Effector CD4-positive, alpha-beta T cell (primary cell): ENCODE data around the gene ZFAND2A.
A peak's percentile ranks its signal among the peaks of the same experiment; 100 is the strongest.
"Not testable (repeated sequence)": the region's sequence is repeated elsewhere in the genome, so short reads cannot be mapped to it uniquely, and the experiment has no call there.

ENCODE experiments used
- DNase-seq: peaks from one replicate; pipeline ENCODE4 v3.0.0-alpha.2; 2020

ZFAND2A gene

DNA sequence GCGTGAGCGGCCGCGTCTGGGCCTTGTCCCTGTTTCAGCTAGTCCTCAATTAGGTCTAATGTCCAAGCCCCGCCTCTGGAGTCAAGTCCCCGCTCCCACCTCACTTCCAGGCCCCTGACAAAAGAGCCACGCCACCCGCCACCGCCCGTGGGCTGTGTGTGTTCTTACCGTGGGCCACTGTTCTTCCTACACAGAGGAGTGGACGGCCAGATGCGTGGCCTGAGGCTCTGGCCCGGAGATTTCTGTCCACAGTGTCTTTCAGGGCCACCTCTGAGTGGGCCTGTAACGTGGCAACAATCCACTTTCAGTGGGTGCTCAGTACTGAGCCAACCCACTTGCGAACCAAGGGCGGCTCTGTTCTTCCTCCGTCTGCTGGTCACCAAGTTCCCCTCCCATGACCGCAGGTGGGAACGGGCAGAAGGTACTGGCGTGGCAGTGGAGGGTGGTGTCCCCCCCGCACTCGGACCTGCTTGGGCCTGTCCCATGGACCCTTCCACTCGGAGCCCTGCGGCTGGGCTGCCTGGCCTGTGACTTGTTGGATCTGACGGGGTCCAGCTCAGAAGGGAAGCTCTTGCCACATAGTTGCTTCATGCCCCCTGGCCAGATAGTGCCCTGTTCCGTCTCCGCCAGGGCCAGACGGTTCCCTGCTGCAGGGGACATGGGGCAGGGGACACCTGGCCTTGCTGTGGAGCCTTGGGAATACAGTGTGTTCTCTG lies 15.0 kb upstream of the ZFAND2A start:
- DNase-seq = no peak

DNA sequence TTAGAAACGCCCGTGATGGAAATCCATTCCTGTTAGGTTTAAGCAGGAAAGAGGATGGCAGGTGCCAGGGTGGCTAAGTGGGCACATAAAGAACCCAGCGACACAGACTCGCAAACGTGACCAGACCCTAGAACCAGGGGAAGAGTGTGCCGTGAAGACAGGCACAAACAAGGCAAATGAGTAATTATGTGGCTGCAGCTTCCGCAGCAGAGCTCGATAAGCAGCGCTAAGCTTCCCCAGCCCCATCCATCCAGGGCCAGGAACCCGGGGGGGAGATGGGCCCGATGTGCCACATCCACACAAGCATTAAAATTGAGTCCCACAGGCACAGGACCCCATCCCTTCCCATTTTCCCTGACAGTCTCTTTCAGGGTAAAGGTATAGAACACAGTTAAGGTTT lies 14.0 kb upstream of the ZFAND2A start:
- DNase-seq = no peak

DNA sequence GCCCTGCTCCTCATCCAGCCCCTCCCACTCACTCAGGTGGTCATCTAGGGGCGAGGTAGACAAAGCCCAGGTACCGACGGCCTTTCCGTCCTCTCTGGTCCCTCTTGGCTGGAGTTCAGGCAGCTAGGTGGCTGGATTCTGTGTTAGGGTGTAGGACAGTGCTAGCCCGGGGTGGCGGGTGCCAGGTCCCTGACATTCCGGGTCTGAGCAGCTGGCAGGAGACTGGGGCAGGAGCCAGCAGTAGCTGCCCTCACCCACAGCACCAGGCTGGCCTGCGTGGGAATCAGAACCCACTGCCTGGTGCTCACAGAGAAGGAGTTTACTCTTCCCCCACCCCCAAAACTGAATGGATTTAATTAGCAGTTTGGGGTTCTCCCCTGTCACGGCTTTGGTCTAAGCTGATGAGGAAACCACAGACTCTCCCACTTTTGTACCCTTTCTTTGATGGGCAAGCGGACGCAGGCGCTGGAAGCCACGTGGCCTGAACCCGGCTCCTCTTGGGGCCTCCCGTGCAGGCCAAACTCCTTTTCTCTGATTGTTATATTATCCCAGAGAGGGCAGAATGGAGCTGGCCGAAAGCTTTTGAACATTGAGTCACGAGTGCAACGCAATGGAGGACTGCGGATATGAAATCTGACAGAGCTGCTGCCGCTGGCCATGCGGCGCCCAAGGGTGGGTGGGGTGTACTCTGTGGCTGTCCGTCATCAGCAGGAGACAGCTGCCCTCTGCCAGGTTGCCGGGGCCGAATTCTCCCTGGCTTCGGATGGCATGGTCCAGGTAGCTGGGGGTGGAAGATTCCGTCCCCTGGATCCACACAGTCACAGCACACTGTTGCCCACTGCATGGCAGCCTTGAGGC lies 12.9 kb upstream of the ZFAND2A start:
- DNase-seq = no peak

DNA sequence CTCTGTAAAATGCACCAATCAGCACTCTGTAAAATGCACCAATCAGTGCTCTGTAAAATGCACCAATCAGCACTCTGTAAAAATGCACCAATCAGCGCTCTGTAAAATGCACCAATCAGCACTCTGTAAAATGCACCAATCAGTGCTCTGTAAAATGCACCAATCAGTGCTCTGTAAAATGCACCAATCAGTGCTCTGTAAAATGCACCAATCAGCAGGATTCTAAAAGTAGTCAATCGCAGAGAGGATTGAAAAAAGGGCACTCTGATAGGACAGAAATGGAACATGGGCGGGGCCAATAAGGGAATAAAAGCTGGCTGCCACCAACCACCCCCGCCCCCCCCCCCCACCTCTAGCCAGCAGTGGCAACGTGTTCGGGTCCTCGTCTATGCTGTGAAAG lies 11.5 kb upstream of the ZFAND2A start:
- DNase-seq = not testable (repeated sequence)

DNA sequence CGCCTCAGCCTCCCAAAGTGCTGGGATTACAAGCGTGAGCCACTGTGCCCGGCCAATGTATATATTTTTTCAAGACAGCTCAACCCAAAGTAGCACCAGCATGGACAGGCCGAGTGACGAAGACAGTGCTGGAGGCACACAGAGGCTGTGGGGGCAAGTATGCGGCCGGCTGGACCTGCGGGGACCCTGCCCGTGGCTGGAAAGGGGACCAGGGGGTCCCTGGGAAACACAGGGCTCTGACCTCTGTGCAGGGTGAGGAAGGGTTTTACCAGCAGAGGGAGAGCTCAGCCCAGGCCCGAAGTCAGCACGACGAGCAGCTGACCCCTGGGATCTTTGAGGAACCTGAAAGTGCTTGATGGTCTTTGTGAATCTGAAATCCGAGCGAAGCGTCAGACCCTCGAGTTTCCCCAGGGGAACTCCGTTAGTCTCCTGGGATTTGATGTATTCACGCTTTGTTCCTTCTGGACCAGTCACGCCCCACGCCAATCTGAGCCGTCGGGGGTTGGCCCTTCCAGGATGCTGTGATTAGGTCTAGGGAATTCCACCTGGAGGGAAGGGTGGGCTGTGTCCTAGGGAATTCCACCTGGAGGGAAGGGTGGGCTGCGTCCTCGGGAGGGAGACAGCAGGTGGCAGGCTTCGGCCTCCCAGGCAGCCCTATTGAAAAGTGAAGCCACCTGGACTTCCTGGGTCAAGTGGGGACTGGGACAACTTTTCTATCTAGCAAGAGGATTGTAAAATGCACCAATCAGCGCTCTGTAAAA lies 10.9 kb upstream of the ZFAND2A start:
- no peak for DNase-seq

DNA sequence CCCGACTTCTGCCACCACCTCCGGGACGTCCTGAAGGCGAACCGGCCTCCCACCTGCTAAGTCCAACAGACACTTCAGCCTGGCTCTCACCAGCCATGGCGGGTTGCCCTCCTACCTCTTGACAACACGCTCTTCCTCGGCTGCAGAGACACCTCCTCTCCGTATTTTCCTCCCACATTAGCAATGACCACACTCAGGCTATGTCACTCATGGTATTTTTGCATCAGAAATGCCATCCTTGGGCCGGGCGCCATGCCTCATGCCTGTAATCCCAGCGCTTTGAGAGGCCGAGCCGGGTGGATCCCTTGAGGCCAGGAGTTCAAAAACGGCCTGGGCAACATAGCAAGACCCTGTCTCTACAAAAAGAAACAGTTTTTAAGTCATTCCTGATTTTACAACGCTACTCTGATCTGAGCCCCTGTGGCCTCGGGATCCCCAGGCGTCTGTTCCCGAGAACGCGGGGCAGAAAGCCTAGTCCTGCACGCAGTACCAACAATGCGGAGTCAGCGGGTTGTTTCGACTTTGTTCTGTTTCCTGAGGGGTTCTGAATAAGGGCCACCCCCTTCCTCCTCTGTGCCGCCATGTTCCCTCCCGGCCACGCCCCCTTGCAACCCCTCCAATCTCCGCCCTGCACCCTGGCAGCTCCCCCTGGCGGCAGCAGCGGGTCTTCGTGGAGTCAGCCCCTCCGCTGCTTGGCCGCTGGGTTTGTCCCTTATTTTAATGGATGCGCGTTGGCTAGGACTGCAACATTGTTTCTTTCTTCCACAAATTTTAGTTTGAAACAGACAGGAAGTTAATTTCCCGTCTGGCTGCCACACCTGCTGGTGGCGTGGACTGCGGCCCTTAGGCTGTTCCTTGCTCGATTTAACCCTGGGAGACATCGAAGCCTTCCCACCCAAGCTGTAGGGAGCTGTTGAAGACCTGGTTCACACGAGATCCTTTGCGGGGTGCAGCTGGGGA lies 9.7 kb upstream of the ZFAND2A start:
- DNase-seq = peak; percentile 92

DNA sequence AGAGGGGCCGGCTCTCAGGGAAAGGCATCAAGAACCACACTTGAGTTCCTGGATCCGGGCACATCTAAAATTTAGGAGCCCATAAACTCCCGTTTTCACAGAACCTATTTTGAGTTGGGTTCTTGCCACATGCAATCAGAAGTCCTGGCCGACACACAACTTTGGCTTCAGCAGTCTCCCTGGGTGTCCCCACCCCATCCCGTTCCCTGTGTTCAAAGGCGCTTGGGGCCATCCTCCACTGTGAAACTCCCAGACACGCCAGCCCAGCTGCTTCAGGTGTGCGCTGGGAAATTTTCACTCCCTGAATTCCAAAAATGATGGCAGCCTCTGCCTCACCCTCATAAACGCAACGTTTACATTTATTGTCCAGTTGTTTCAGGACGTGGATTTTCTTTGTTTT lies 8.4 kb upstream of the ZFAND2A start:
- no peak for DNase-seq

DNA sequence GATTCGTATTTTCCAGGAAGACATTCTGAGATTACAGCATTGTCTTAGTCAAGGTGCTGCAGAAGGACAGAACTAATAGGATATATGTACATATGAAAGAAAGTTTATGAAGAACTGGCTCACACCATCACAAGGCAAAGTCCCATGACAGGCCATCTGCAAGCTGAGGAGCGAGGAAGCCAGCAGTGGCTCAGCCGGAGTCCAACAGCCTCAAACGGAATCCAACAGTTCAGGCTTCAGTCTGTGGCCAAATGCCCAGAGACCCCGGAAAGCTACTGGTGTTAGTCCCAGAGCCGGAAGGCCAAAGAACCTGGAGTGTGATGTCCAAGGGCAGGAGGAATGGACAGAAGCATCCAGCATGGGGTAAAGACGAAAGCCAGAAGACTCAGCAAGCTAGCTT lies 4.4 kb upstream of the ZFAND2A start:
- no peak for DNase-seq

DNA sequence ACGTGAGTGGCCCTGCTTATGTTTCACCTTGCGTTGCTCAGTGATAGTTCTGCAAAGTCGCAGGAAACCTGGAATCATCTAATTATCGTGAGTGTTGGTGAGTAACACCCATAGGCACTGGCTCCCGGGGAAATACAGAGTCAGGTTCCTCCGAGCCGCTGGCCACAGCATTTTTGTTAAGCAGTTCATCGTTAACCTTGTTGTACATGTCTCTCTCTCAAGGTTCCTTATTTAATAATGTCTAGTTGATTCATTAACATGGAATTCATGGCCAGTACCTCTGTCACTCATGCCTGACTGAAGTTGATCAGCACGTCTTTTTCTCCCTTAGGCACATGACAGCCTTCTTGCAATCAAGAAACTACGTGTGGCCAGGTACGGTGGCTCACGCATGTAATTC lies 3.1 kb upstream of the ZFAND2A start:
- no peak for DNase-seq

DNA sequence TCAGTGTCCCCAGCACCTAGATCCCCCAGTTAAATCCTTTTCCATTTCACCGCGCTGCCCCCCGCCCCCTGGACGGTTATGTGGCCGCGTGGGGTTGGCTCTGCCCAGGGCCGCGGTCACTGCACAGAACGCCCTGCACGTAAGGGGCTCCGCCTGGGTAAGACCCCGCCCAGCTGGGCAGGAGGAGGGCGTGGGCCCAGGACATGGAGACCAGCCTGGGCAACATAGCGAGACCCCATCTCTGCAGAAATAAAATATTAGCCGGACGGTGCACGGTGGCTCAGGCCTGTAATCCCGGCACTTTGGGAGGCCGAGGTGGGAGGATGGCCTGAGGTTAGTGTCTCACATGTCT lies 650 bp upstream of the ZFAND2A start:
- DNase-seq = no peak

DNA sequence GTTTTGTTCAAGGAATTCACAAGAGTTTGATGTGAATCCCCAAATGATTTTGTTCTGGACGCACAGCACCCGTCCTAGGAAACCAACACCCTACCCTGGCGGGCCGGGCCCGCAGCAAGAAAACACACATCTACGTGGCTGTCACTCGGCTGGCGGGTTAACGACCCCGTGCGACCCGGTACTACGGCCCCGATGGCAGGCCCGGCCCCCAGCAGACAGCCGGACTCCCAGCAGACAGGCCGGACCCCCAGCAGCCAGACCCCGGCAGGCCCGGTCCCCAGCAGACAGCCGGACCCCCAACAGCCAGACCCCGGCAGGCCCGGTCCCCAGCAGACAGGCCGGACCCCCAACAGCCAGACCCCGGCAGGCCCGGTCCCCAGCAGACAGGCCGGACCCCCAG lies 765 bp downstream of the ZFAND2A start:
- DNase-seq = not testable (repeated sequence)

DNA sequence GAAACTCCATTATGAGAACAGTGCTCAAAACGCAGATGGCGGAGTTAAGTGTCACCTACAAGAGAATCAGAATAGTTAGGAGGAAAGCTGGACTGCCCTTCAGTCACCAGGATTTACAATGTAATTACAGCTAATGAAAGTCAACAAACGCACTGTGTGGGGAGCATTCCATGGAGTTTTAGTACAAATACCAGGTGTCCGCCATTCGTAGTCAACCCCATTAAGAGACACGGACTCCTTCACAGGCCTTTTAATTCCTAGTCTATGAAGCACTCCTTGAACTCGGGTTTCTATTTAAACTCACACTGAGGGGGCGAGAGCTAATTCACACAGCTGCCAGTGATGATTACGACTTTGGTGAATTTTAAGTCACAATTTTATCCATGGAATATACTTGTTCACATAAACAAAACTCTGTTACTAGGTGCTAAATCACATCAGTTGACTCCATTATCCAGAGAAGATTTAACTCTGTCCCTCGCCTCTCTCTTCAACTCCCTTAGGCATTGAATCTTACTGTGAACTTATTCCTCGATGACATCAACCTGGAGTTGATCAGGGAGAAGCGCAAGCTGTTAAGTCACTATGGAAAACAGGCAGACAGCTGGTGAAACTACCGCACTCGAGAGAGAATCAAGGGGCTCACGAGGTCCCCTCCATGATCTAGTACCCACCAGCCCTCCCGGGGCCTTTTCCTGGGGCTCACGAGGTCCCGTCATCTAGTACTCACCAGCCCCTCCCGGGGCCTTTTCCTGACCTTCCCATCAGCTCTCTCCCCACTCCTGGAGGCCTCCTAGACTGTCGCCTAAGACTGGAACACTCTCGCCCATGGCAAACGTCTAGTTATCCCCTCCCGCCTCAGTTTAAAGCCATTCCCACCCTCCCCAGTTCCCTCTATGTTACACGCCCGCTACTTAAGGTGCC lies 1.5 kb downstream of the ZFAND2A start:
- no peak for DNase-seq

DNA sequence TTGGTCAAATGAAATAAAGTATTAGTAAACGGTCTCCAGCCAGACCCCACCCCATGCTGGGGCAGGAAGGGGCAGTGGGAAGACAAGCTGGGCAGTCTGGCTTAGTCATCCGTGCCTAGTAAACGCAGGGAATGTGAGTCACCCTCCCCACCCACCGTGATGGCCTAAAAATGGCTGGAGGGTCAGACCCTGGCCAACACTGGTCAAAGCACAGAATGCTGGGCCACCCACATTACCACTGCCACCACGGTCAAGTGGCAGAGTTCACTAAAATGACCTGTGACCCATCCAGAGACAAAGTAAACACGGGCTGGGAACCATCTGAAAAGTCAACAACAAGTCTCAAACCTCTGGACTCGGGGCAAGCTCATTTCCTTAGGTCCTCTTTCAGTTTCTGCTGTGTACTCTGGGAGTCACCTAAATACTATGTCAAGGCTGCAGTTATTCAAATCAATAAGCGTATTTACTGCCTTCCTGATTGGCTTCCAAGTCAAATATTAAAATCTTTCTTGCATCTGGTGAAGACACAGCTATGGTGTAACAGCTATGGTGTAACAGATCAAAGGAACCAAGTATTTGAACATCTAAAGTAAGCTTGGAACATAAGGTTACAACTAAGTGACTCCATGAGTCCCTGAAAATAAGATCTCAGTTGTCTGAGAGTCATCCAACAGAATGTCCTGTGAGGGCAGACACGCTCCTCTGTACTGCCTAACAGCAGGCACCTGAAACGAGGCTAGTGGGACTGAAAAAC lies 3.0 kb downstream of the ZFAND2A start:
- DNase-seq = no peak

DNA sequence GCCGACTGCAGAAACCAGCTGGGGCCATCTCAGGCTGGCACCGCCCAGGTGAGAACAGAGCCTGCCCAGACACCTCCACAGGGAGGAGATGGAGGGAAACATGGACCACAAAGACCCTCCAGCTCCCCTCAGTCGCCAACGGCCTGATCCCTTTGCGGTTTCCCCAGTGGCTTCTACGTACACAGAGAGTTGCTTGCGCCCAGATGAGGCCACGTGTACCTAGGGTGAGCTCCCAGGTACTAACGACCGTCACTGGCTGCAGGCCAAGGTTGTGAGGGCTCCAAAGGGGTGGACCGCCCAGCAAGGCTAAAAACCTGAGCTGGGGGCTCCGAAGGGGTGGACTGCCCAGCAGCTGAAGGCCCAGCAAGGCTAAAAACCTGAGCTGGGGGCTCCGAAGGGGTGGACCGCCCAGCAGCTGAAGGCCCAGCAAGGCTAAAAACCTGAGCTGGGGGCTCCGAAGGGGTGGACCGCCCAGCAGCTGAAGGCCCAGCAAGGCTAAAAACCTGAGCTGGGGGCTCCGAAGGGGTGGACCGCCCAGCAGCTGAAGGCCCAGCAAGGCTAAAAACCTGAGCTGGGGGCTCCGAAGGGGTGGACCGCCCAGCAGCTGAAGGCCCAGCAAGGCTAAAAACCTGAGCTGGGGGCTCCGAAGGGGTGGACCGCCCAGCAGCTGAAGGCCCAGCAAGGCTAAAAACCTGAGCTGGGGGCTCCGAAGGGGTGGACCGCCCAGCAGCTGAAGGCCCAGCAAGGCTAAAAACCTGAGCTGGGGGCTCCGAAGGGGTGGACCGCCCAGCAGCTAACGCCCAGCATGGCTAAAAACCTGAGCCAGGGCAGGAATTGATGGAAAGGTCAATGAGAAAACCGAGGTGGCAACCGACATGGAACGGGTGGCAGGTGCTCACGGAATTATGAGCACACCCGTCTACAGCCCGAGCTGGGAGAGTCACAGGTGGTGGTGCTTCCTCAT lies 3.9 kb downstream of the ZFAND2A start:
- not testable (repeated sequence) for DNase-seq

DNA sequence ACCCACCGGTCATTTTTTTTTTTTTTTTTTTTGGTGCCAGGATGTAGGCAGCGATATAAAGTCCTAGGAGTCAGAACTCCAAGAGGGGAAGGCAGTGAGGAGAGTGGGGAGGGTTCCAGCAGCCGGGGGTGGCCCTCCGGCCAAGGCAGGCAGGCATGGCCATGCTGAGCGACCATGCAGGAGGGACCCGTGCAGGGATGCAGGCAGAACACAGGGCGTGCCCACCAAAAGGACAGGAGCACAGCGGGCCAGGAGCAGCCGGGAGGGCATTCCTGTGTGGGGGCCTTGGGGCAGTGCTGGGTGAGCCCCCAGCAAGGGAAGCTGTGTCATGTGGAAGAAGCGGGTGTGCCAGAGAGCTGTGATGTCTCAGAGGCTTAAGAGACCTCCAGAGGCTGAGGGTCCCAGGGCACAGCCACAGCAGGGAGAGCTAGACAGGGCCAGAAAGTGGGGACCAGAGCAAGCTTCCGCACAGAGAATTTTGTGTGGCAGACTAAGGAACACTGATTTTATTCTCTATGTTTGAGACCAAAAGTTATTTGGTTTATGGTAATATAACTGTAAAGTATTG lies 5.7 kb downstream of the ZFAND2A start:
- DNase-seq = no peak

DNA sequence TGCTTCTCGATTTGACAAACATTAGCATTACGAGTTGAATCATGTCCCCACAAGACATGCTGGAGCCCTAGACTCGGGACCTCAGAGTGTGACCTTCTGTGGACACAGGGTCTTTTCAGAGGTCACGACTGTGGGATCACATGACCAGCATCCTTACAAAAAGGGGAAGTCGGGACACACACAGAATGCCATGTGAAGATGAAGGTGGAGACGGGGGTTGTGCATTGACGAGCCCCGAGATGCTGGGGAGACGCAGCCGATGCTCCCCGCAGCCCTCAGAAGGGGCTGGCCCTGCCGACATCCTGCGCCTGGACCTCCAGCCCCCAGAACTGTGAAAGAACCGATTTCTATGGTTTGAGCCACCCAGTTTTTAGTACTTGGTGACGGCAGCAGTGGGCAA lies 7.5 kb downstream of the ZFAND2A start:
- no peak for DNase-seq

DNA sequence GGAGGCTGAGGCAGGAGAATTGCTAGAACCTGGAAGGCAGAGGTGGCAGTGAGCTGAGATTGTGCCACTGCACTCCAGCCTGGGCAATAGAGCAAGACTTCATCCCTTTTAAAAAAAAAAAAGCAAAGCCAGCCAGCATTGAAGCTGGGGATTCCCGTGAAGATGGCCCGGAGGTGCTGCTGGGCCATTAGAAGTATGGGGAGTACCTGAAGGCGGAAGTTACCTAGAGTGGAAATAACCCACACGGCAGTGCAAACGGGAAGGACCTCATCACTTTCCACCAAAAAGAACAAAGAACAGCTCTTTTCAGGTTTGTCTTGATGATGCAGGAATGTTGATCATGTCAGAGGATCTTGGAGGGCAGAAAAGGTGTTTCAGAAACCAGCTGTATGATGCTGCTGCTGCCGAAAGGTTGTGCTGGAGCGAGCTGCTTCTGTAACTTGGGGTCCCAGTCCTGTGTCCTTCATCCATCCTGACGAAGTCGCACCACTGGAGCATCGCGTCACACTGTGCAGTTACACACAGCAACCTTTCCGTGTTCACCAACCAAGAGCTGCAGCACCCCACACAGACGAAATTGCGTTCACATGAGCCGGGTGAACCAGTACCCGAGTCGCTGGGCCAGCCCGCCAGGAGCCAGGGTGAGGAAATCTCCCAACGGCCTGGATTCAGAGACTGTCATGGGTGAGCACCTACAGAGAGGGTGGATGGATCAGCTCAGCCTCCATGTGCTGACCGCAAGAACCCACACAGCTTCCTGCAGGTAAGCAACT lies 8.2 kb downstream of the ZFAND2A start:
- no peak for DNase-seq

DNA sequence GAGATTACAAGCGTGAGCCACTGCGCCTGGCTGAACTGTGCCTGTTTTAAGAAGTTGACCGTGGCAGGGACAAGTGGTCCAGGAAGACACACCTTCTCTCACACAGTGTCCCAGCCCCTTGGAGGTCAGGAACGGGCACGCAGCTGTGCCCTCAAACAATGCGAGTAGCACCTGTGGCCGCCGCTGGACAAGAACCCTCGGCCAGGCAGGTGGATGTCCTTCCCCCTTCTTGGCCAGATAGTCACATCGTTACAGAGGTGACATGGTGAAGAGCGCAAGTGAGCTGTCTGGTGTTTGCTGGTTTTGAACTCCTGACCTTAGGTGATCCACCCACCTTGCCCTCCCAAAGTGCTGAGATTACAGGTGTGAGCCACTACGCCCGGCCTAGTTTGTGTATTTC lies 8.8 kb downstream of the ZFAND2A start:
- DNase-seq = no peak
